Mucosa of rectum (tissue), 2 donors: ENCODE measurements around the gene CUBN.

Experiments
- H3K27ac ChIP-seq, 2 donors: one replicate each; pipeline ENCODE4 v1.7.0; 2013; ENCODE audit warnings: inconsistent platforms in 2 of 2, low read depth in 2 of 2, low read length in 2 of 2
- H3K27me3 ChIP-seq, 2 donors: one replicate each; pipeline ENCODE4 v1.7.0; 2013; ENCODE audit warnings: low read length in 2 of 2; ENCODE audit not compliant: control insufficient read depth in 2 of 2, insufficient read depth in 2 of 2
- H3K36me3 ChIP-seq, 2 donors: one replicate each; pipeline ENCODE4 v1.7.0; 2013; ENCODE audit warnings: low read length in 2 of 2; ENCODE audit not compliant: control insufficient read depth in 2 of 2, insufficient read depth in 2 of 2
- H3K4me1 ChIP-seq, 2 donors: one replicate each; pipeline ENCODE4 v1.7.0; 2013; ENCODE audit warnings: low read length in 2 of 2, mild to moderate bottlenecking in 1 of 2; ENCODE audit not compliant: control insufficient read depth in 2 of 2, insufficient read depth in 2 of 2
- H3K4me3 ChIP-seq, 2 donors: one replicate each; pipeline ENCODE4 v1.7.0; 2013; ENCODE audit warnings: low read length in 2 of 2
- H3K9ac ChIP-seq, 2 donors: one replicate each; pipeline ENCODE4 v1.7.0; 2013; ENCODE audit warnings: low read length in 2 of 2, low read depth in 1 of 2, mild to moderate bottlenecking in 1 of 2
- H3K9me3 ChIP-seq, 2 donors: one replicate each; pipeline ENCODE4 v1.7.0; 2013; ENCODE audit warnings: low read length in 2 of 2; ENCODE audit not compliant: control insufficient read depth in 2 of 2
- donor health status: healthy.
- donor health status: Normal muscosa, but diverticular disease.

CUBN gene

DNA sequence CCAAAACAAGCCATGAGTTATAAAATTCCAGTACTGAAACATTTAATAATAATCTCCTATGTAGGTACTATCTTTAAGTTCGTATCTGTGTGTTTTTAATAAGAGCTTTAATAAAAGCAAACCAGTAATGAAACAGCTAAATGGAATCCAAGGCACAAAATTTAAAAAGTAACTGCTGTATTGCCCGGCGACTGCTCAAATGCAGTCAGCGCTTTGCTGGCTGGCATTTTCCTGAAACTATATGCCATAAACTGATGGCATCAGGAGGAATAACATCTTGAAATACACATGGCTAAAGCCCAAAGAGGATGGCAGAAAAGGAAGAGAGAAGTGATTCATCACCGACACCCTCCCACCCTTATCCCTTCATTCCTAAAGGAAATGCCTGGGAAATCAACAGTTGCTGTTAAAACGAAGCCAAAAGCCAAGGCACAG lies 133.1 kb downstream of the CUBN start:
- H3K27ac ChIP-seq, result peak overlapping the region in 1 of 2 donors; percentile 34

GRCh38 chr10:16995867-16996529 lies 133.6 kb downstream of the CUBN start:
- Histone ChIP-seq H3K27ac (peak overlapping the region in 1 of 2 donors; percentile 34), H3K9ac (no peak overlapping the region), H3K27me3 (no peaks in the 10 kb centered on the region), H3K36me3 (no peaks in the 10 kb centered on the region), H3K4me1 (no peaks in the 10 kb centered on the region), H3K9me3 (no peaks in the 10 kb centered on the region), H3K4me3 (no peak overlapping the region)

More for the DNA sequence above, 133.1 kb downstream of the CUBN start:
- Histone ChIP-seq H3K27me3 (no peaks in the 10 kb centered on the region), H3K4me3 (no peak overlapping the region), H3K9me3 (no peaks in the 10 kb centered on the region), H3K36me3 (no peaks in the 10 kb centered on the region), H3K4me1 (no peaks in the 10 kb centered on the region), H3K9ac (no peak overlapping the region)

DNA sequence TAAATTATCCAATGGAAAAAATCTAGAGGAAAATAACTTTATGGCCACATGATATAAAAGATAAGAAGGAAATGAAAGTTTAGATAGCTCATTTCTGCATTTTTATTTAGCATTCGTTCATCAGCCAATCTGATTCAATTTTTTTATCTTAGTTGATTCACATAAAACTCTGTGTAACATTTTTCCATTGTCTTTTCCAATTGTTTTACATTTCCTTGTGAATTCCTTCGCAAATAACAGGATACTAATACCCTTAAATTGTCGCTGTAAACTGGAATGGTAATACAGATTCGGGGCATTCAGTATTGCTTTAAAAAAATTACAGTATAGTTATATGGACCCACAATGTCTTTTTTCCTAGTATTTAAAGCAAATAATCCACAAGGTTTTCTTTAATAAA lies 136.4 kb downstream of the CUBN start:
- no peak overlapping the region for H3K27ac ChIP-seq

DNA sequence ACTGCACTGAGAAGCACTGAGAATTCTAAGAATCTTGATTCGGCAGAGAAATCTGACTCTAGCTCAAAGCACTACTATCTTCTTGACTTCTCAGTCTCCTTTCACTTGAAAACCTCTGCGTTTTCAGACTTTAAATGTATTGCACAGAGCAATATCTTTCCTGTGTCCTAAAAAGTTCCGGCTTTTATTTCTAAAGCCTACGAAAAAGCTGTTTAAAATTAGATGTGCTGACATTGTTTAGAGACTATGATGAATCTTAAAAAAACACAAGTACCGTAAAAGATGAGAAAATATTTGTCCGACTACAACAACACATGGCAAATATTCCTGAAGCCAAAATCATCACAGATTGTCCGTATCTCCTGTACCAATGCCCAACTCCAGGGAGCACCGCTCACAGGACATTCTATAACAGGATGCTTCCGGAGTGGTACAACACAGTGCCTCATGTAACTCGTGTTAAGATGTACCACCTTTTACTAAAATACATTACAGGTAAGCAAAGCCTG lies 136.9 kb downstream of the CUBN start:
- no peaks in the 10 kb centered on the region for H3K9me3 ChIP-seq
- no peaks in the 10 kb centered on the region for H3K4me1 ChIP-seq
- H3K36me3 ChIP-seq, result no peaks in the 10 kb centered on the region
- no peak overlapping the region for H3K4me3 ChIP-seq
- H3K27ac ChIP-seq, result no peak overlapping the region
- no peak overlapping the region for H3K9ac ChIP-seq
- H3K27me3 ChIP-seq, result no peaks in the 10 kb centered on the region

More for the DNA sequence above, 136.4 kb downstream of the CUBN start:
- H3K27me3 ChIP-seq, result no peaks in the 10 kb centered on the region
- no peaks in the 10 kb centered on the region for H3K9me3 ChIP-seq
- no peak overlapping the region for H3K4me3 ChIP-seq
- H3K4me1 ChIP-seq, result no peaks in the 10 kb centered on the region
- H3K36me3 ChIP-seq, result no peaks in the 10 kb centered on the region
- no peak overlapping the region for H3K9ac ChIP-seq

- no peaks in the 10 kb centered on the region for H3K36me3 ChIP-seq
- no peak overlapping the region for H3K9ac ChIP-seq
- H3K4me3 ChIP-seq, result no peak overlapping the region
- H3K27ac ChIP-seq, result no peak overlapping the region
- no peaks in the 10 kb centered on the region for H3K4me1 ChIP-seq
- H3K27me3 ChIP-seq, result no peaks in the 10 kb centered on the region
- H3K9me3 ChIP-seq, result no peaks in the 10 kb centered on the region
These were observed 138.6 kb downstream of the CUBN start for GRCh38 chr10:16991011-16991410.

GRCh38 chr10:16989826-16990293 lies 139.8 kb downstream of the CUBN start:
- H3K4me1 ChIP-seq, result no peaks in the 10 kb centered on the region
- no peaks in the 10 kb centered on the region for H3K27me3 ChIP-seq
- H3K9me3 ChIP-seq, result no peaks in the 10 kb centered on the region
- H3K4me3 ChIP-seq, result no peak overlapping the region
- no peak overlapping the region for H3K9ac ChIP-seq
- no peaks in the 10 kb centered on the region for H3K36me3 ChIP-seq
- no peak overlapping the region for H3K27ac ChIP-seq

GRCh38 chr10:16988900-16989299 lies 140.7 kb downstream of the CUBN start:
- Histone ChIP-seq H3K4me1 (no peaks in the 10 kb centered on the region), H3K9ac (no peak overlapping the region), H3K36me3 (no peaks in the 10 kb centered on the region), H3K27ac (no peak overlapping the region), H3K27me3 (no peaks in the 10 kb centered on the region), H3K4me3 (no peak overlapping the region), H3K9me3 (no peaks in the 10 kb centered on the region)

DNA sequence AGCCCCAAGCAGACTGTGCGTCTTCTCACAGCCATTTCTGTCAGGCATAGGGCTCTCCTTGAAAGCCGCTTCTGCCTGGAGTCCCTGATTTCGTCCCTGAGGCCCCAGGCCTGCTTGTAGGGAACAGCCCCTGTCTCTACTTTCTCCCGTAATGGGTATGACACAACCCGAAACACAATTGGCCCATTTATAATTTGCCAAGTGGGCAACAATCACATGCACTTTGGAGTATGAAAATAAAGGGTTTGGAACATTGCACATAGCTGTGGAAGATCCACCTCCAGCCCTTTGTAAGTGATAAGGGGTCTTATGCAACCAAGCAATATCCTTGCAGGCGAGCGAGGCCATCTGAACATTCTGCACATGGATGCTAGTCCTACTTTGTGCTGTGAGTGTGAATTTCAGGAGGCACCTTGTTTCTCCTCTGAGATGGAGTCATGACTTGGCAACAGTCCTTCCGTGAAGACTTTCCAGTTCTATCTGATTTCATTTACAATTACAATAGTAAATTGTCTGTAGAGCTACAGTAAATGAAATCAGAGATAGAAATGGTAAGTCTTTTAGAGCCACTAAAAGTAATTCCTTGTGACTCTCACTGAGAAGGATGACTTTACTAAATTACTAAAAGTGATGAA lies 141.5 kb downstream of the CUBN start:
- H3K9ac ChIP-seq, result no peak overlapping the region
- no peaks in the 10 kb centered on the region for H3K36me3 ChIP-seq
- no peaks in the 10 kb centered on the region for H3K4me1 ChIP-seq
- no peak overlapping the region for H3K4me3 ChIP-seq
- H3K27me3 ChIP-seq, result no peaks in the 10 kb centered on the region
- H3K27ac ChIP-seq, result peak overlapping the region in 1 of 2 donors; percentile 26
- H3K9me3 ChIP-seq, result no peaks in the 10 kb centered on the region

- no peaks in the 10 kb centered on the region for H3K9me3 ChIP-seq
- peak overlapping the region; percentile 62 to 64 for H3K27ac ChIP-seq
- no peaks in the 10 kb centered on the region for H3K36me3 ChIP-seq
- H3K4me3 ChIP-seq, result no peak overlapping the region
- H3K4me1 ChIP-seq, result no peaks in the 10 kb centered on the region
- no peak overlapping the region for H3K9ac ChIP-seq
- H3K27me3 ChIP-seq, result no peaks in the 10 kb centered on the region
These were observed 142.4 kb downstream of the CUBN start for GRCh38 chr10:16987206-16987621.

DNA sequence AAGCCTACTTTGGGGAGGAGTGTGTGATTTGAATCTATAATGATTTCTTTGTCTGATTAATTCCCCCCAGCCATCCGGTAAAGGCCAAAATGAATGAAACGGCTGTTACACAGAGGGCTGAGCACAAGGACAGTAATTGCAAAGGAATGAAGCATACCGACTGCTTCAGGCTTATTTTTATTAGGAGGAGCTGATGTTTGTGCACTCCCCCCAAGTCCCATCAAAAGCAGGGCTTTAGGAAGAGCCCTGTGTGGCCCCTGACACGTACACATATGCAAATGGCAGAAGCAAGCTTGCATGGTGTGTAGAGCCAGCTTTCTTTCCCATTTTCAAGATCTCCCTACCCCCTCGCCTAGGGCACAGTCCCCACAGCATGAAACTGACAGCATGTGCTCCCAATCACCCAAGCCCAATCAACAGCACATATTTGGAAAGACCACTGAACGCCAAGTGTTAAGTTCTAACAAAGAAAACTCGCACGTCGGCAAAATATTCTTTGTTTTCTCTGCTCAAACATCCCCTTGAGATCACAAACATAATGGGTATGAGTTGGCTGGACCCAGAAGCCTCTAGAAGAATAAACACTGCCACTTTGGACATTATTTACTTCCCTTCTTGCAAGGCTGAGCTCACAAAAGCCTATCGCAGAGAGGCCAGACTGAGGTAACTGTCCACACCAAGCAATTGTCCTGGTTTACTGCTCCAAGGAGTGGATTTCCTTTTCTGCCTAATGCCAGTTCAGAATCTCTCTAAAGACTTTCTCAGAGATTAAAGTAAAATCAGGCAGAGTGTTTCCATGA lies 143.0 kb downstream of the CUBN start:
- Histone ChIP-seq H3K9ac (no peak overlapping the region), H3K9me3 (no peaks in the 10 kb centered on the region), H3K27ac (peak overlapping the region; percentile 62 to 64), H3K27me3 (no peaks in the 10 kb centered on the region), H3K4me3 (no peak overlapping the region), H3K36me3 (no peaks in the 10 kb centered on the region), H3K4me1 (no peaks in the 10 kb centered on the region)
